HG02970 (cell line): ENCODE measurements around the gene PTPRF.
"Not testable (repeated sequence)": the region's sequence is repeated elsewhere in the genome, so short reads cannot be mapped to it uniquely, and the experiment has no call there.

Source experiments
- ATAC-seq: cut with Tn5 transposase; IDR thresholded peaks from one replicate; pipeline ENCODE4 v1.9.1; 2021; ENCODE audit warnings: mild to moderate bottlenecking, moderate library complexity, moderate number of reproducible peaks; ENCODE audit not compliant: unreplicated experiment, low FRiP score

The PTPRF gene

DNA sequence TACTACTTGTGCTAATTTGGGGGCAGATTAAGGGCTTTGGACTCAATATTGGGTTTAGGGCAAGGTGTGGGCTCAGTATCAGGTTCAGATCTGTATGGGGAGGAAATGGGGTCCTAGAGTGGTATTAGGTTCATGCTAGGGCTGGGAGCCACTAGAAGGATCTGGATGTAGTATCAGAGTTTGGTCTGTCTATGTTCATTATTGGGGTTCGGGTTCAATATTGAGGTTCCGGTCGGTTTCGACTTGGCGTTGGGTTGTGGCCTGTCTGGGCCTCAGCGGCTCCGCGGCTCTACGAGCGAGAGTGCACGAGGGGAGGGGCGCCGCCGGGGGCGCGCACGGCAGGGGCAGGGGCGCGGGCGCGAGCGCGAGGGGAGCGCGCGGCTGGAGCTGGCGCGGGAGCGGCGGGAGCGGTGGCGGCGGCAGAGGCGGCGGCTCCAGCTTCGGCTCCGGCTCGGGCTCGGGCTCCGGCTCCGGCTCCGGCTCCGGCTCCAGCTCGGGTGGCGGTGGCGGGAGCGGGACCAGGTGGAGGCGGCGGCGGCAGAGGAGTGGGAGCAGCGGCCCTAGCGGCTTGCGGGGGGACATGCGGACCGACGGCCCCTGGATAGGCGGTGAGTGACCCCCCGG is at the start of gene PTPRF:
TSS of gene PTPRF (plus strand) at position 401 of the 624 bp plus-strand sequence. CDS start 14,193 bp downstream, outside the sequence.
- no peak for ATAC-seq

GRCh38 chr1:43481491-43481890 is 49.2 kb upstream of the PTPRF start:
- ATAC-seq = no peak

- ATAC-seq = no peak
Observed at GRCh38 chr1:43482215-43482614, 48.5 kb upstream of the PTPRF start.

GRCh38 chr1:43484367-43484766 is 46.3 kb upstream of the PTPRF start:
- no peak for ATAC-seq

DNA sequence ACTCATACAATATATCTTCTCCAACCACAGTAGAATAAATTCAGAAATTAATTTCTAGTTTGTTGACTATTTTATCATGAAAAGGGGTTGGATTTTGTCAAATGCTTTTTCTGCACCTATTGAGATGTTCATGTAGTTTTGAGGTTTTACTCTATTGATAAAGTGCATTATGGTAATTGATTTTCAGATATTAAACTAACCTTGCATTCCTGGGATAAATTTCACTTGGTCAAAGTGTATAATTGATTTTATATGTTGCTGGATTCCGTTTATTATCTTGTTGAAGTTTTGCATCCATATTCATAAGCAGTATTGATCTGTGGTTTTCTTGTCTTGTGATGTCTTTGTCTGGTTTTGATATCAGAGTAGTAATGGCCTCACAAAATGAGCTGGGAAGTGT is 42.5 kb upstream of the PTPRF start:
- ATAC-seq = no peak

- no peak for ATAC-seq
Observed at GRCh38 chr1:43491061-43491460, 39.6 kb upstream of the PTPRF start.

GRCh38 chr1:43492826-43493225 is 37.9 kb upstream of the PTPRF start:
- no peak for ATAC-seq

DNA sequence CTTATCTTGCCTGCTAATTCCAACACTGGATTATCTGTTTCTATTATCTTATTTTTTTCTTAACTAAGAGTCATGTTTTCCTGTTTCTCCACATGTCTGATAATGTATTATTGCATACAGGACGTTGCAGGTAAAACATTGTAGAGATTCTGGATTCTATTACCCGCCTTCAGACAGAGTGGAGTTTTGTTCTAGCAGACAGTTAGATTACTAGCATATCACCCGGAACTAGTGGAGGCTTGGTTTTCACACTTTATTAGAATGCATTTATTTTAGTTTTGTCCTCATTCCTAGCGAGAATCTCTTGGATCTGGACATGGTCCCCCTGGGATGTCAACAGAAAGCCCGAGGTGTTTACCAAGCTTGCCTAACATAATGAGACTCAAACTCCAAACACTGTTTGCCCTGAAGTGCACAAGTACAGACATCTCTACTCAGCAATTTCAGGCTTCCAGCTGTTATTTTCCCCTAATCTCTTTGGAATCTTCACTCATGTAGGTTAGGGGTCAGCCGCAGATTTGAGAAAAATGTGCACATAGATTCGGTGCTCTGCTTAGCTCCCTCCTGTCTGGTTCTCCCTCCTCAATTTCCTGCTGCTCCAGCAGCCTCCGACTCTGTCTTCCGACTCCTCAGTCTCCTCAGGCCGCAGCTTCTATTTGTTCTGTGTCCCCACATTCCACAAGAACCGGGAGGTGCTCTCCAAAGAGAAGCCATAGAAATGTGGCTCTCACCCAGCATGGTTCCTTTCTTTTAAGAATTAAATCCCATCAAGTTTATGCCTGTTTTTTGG is 36.8 kb upstream of the PTPRF start:
- no peak for ATAC-seq

GRCh38 chr1:43495204-43495603 is 35.5 kb upstream of the PTPRF start:
- ATAC-seq = no peak

GRCh38 chr1:43499898-43500297 is 30.8 kb upstream of the PTPRF start:
- no peak for ATAC-seq

- ATAC-seq = not testable (repeated sequence)
Observed at GRCh38 chr1:43501806-43502205, 28.9 kb upstream of the PTPRF start.

DNA sequence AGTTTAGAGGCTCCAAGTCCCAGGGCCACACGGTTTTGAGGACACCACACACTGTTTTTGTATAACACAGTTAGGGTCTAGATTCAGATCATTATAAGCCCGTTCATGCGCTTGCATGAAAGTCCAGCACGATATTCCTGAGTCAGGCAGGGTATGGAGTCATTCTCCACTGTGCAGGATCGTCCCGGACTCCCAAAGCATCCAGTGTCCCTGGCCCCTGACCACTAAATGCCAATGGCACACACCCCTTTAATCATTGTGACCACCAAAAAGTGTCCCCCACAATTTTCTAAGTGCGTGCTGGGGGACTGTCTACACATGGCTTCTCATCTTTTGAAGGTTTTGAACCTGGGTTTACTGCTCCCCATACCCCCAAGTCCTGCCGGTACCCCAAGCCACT is 27.1 kb upstream of the PTPRF start:
- no peak for ATAC-seq

DNA sequence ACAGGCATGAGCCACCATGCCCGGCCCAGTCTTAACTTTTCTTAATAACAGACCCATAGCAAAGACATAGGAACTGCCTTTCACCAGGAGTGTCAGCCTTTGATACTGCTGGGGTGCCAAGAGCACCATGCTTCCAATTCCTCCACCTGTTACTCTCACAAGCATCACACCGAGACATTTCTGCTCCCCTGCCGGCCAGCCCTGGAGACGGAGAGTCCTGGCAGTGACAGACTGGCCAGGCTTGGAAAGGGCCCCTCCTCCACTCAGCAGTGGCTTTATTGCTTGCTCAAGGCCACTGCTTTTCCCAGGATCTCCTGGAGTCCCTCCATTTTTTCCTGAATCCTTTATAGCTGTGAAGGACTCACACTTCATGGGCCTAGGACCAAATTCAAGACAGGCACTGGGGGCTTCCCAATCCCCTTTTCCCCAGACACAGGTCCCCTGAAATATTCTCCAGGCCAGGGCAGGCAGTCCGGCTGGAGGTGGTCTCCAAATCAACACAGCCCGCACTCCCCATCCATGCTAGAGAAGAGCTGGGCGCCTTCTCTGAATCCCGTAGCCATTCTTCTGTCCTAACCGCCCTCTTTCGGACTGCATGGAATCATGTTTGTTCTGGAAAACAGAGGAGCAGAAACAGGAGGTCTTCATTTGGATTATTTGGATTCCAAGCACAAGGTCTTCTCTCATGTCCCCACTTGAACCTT is 25.5 kb upstream of the PTPRF start:
- no peak for ATAC-seq

DNA sequence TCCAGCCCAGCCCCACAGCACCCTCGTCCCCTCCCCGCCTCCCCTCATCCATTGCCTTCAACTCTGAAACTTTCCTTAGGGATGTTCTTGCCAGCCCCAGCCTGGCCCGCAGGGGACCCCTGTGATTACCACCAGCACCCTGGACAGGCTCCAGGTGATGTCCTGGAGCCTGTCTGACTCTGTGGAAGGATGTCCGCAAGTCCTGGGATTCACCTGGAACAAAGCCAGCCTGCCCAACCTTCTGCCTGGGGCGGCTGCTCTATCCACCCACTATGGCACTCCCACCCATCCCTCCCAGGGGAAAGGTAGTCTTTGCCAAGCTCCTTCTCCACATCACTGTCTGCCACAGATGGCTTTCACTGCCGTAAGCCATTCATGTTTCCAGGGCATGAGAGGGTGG is 24.4 kb upstream of the PTPRF start:
- no peak for ATAC-seq

DNA sequence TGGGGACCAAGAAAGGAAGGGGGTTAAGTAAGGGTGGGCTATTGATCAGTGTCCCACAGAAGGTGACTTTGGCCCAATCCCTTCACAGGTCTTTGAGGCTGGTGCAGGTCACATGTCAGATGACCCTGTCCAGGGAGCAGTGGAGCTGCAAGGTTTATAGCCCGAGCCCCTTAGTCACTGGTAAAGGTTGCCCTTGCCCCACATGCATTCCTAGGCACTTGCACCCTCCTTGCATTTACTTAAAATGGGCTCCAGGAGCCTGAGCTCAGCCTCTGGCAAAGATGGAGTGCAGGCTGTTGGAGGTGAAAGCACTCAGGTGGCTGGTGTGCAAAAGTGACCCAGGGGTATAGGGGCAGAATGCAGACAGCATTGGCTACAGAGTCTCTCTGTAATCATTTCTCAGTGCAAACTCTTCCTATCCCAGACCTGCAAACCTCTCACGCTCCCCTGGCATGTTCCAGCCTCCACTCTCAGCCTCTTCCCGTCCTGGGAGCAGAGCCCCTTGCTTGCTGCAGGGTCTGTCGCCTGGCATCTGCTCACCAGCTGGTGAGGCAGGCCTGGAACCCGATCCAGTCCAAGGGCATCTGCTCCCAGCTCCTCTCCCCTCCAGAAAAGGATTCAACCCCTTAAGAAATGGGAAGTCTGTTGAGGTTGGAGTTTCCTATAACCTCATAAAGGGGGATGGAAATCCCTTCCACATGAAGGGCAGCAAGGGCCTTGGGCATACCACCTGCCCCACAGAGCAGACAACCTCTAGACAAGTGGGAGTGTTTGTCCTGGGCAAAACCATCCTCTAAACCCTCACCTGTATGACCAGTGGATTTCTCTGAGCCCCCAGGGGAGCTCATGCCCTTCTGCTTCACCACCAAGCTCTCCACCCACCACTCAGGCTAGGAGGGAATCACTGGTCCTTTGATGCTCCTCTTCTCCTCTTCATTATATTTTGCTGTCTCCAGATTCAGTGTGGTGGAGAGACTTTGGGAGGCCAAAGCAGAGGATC is 23.1 kb upstream of the PTPRF start:
- no peak for ATAC-seq

DNA sequence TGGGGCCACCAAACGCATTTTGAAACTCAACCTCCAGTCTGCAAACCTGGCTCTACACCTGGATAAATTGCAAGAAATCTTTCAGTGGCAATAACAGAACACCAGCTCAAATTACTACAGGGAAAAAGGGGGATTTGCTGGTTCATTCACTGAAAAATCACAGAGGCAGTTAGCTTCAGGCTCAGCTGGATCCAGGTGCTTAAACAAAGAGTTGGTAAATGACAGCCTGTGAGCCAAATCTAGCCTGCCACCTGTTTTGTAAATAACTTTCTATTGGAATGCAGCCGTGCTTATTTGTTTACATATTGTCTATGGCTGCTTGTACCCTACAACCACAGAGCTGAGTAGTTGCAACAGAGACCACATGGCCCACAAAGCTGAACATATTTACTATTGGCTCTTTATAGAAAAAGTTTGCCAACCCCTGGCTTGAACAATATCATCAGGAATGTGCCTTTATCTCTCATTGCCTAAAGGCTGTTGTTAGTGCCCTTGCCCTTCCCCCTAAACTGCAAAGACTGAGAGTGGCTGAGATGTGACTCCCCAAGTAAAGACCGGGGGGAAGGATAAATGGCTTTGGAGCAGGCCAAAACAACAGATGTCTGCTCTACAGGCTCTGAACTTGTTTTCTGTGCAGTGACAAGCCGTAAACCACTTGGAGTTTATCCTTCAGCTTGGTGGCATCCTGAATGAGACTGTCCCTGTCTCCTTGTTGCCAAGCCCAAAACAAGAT is 21.5 kb upstream of the PTPRF start:
- no peak for ATAC-seq

DNA sequence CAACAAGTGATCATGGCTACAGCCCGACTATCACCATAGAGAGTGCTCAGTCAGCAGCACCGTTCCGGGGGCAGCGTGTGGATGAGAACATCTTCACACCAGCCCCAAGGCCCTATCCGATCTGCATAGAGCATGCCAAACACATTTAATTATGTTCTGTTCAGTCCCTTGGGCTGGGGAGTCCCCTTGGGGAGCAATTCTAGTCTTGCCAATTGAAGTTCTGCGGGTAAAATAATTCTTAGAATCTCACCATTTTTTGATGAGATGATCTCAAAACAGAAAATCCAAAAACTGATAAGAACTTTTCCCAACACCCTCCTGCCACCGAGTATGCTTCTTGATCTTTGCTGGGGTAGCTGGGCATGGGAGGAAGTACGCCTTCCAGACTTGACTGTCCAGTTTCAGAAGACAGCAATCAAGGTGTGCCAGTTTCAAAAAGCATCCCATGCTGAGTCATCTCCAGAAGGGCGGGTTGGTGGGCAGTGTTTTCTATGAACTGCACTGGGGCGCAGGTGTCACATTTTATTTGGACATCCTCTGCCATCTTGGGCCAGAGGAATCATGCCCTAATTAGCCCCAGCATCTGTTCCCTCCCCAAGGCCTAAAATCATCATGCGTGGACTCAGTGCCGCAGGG is 20.8 kb upstream of the PTPRF start:
- ATAC-seq = no peak

- ATAC-seq = no peak
Observed at GRCh38 chr1:43510621-43511020, 20.1 kb upstream of the PTPRF start.

GRCh38 chr1:43511394-43511793 is 19.3 kb upstream of the PTPRF start:
- ATAC-seq = no peak
